ENCODE results near the gene DLEC1. TPM values are rescaled to one million over a fixed set of nuclear protein-coding genes. Genes with fewer than 3 reads are reported as not detected.
A peak's percentile ranks its signal among the peaks of the same experiment; 100 is the strongest.

The DLEC1 gene
- total and polyA plus RNA-seq, 9 of the 15 experiments (the other 6 are each of a cell fraction or from before 2014, with no cell fraction given): 0.07 to 0.08 TPM; not detected in 7

DNA sequence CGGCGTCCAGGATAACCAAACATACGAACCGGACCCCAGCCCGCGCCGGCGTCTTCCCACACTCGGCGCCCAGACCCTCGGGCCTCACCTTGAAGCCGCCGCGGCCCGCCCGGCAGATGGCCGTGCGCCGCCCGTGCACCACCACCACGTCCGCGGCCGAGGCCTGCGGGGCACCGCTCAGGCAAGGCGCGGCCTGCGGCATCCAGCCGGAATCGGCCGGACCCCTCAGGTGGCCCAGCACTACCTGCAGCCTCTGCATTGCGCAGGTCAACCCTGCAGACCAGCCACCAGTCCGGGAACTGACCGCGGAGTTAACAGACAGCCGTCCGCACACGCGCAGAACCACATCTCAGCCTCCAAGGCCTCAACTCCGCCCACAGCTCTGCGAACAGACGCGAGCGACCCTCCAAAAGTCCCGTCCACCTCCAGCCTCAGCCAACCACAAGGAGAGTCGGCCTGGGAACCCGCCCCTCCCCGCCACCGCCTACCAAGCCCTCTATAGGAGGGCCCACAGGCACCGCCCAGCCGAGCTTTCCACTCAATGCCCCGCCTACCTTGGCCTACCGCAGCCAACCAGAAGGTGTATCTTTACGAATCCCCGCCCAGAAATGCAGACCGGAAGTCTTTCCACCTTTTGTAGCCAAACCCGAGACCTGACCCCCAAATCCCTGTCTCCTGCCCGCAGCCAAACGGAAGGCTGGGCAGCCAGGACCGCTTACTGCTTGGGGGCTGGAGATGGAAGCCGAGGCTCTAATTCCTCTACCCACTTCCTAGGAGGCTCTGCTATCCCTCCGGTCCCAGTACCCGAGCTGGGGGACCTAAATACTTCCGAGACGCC, 98.0 kb downstream of the DLEC1 start, which contains the start of gene ACAA1 (continued):
- TF ChIP-seq HOMEZ (CRISPR knock-in tag; IDR thresholded peaks at IDR 0.05) (peak; percentile 5; the same call in 1 of the 2 replicates), NCOA6 (IDR thresholded peaks at IDR 0.05) (no peak; the same call in 1 of the 2 replicates), RBM22 (IDR thresholded peaks at IDR 0.05; ENCODE audit: low read depth, low read length, poor library complexity, severe bottlenecking) (no peak), HDAC8 (tag; IDR thresholded peaks at IDR 0.05) (peak; percentile 43; the same call in 1 of the 2 replicates), CCNT2 (IDR thresholded peaks at IDR 0.05; ENCODE audit: borderline replicate concordance, extremely low read depth, insufficient read length, low read depth, low read length) (peak; percentile 64), ZBED1 (IDR thresholded peaks at IDR 0.05) (no peak), ZNF239 (CRISPR knock-in tag; IDR thresholded peaks at IDR 0.05) (no peak), STAG1 (CRISPR knock-in tag; IDR thresholded peaks at IDR 0.05; ENCODE audit: borderline replicate concordance) (peak; percentile 40; the same call in 1 of the 2 replicates), PHF21A (IDR thresholded peaks at IDR 0.05; ENCODE audit: borderline replicate concordance, low read depth) (no peak), HLTF (IDR thresholded peaks at IDR 0.05) (no peak), NR2C1 (IDR thresholded peaks at IDR 0.05) (peak; percentile 73), NR2C1 (tag; IDR thresholded peaks at IDR 0.05) (peak; percentile 76), ZNF184 (CRISPR knock-in tag; IDR thresholded peaks at IDR 0.05) (no peak), SRSF3 (IDR thresholded peaks at IDR 0.05; ENCODE audit: insufficient read depth, low read length) (no peak), ADNP (tag; IDR thresholded peaks at IDR 0.05) (no peak), KDM4B (IDR thresholded peaks at IDR 0.05; ENCODE audit: borderline replicate concordance in 2 of 2, low read depth in 1 of 2) (no peak), ZNF354B (CRISPR knock-in tag; IDR thresholded peaks at IDR 0.05) (0 out of 2 replicates have a peak, but pooled peaks have one; percentile 30), NCOA2 (IDR thresholded peaks at IDR 0.05; ENCODE audit: partially characterized antibody in 2 of 2) (no peak), ARHGAP35 (IDR thresholded peaks at IDR 0.05; ENCODE audit: partially characterized antibody) (no peak), CREM (IDR thresholded peaks at IDR 0.05; ENCODE audit: low read depth) (peak; percentile 59), ZNF79 (CRISPR knock-in tag; IDR thresholded peaks at IDR 0.05; ENCODE audit: low read depth) (peak; percentile 52; the same call in 1 of the 2 replicates), ZFP1 (CRISPR knock-in tag; IDR thresholded peaks at IDR 0.05) (0 out of 2 replicates have a peak, but pooled peaks have one; percentile 19), RBBP5 (IDR thresholded peaks at IDR 0.05; ENCODE audit: borderline replicate concordance, insufficient read depth, low read length, poor library complexity, severe bottlenecking) (peak; percentile 87), CXXC5 (CRISPR knock-in tag; IDR thresholded peaks at IDR 0.05) (peak; percentile 38; the same call in 1 of the 2 replicates), TGIF2 (CRISPR knock-in tag; IDR thresholded peaks at IDR 0.05) (peak; percentile 49; the same call in 1 of the 2 replicates)
- TF ChIP-seq, protein P1, sequence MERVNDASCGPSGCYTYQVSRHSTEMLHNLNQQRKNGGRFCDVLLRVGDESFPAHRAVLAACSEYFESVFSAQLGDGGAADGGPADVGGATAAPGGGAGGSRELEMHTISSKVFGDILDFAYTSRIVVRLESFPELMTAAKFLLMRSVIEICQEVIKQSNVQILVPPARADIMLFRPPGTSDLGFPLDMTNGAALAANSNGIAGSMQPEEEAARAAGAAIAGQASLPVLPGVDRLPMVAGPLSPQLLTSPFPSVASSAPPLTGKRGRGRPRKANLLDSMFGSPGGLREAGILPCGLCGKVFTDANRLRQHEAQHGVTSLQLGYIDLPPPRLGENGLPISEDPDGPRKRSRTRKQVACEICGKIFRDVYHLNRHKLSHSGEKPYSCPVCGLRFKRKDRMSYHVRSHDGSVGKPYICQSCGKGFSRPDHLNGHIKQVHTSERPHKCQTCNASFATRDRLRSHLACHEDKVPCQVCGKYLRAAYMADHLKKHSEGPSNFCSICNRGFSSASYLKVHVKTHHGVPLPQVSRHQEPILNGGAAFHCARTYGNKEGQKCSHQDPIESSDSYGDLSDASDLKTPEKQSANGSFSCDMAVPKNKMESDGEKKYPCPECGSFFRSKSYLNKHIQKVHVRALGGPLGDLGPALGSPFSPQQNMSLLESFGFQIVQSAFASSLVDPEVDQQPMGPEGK (CRISPR knock-in tag; IDR thresholded peaks at IDR 0.05; ENCODE audit: borderline replicate concordance): no peak
